HG03097 (cell line): ENCODE measurements around the gene TACC2.

Experiments
- ATAC-seq: cut with Tn5 transposase; IDR thresholded peaks from one replicate; pipeline ENCODE4 v1.9.1; 2021; ENCODE audit not compliant: unreplicated experiment, low FRiP score

Gene TACC2

GRCh38 chr10:122239578-122240257 lies 250.8 kb downstream of the TACC2 start:
- ATAC-seq, result no peak

GRCh38 chr10:122240401-122240800 lies 251.4 kb downstream of the TACC2 start:
- ATAC-seq, result no peak

DNA sequence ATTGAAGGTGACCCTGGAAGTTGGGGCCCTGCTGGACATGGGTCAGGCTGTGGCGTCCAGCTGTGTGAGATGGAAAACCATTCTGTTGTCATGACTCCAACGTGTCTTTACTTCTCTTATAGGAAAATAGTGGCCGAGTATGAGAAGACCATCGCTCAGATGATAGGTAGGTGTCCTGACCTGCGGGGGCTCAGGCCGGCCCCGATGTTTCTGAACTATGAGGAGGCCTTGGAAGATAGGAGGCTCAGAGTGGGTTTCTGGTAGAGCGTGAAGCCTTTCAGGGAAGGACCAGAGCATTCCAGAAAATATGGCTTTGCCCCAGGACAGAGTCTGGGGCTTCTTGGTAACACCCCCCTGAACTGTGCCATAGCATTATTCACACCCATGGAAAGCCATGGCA lies 252.9 kb downstream of the TACC2 start:
- ATAC-seq, result no peak

- ATAC-seq, result no peak
Measured at GRCh38 chr10:122243550-122243949, 254.6 kb downstream of the TACC2 start.

DNA sequence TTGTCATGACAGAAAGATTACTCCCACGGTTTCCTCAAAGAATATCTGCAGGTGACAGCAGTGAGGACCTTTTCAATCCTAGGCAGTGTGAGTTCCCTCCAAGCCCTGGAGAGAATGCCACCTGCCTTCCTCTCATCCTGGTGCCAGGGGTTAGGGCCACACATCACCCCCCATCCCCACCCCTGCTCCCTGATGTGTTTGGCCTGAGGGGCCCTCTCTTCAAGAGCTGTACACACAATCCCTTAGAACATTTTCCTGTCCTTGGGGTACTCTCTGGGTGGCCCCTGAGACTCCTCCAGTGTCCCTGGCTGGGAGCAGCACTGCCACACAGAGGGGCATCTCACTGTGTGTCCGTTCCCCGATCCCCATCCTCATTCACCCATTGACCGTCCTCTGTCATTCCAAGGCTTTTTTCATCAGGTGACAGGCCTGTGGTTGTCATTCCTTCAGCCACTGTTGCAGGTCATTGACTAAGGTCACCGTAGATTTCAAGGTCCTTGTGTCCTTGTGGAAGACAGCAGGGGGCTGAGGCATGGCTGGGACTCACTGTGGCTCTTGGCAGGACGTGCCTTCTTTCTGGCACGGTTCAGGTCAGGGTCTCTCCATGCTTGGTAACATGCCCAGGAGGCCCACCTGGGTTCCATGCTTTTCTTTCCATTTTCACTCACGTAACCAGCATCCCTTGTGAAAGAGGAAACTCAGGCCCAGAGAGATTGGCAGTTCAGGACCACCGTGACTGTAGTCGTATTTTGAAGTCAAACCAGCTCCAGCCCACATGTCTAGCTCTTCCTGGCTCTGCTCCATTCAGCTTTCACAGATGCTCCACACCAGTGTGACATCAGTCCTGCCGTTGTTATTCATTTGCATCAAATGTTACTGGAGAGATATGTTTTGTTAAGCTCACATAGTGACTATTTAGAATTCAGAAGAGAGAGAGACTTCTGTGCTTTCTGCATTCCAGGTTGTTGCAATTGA lies 255.3 kb downstream of the TACC2 start:
- no peak for ATAC-seq

DNA sequence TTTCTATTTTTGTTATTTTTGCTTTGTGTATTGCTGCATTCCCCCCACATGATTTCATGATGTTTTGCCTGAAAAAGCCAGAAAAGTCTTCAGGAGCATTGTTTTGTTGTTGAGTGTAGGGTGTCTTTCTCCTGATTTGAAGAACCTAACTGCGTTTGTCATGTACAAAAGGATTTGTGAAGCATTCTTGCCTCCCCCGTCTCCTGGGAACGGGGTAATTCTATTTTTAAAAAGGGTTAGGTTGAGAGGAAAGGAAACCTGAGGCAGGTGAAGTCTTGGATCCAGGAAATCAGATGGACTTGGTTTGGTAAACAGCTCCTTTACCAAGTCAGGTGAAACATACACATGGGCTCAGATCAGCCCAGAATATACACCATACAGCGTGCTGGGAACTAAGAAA lies 256.2 kb downstream of the TACC2 start:
- no peak for ATAC-seq

GRCh38 chr10:122245897-122246296 lies 256.9 kb downstream of the TACC2 start:
- no peak for ATAC-seq

DNA sequence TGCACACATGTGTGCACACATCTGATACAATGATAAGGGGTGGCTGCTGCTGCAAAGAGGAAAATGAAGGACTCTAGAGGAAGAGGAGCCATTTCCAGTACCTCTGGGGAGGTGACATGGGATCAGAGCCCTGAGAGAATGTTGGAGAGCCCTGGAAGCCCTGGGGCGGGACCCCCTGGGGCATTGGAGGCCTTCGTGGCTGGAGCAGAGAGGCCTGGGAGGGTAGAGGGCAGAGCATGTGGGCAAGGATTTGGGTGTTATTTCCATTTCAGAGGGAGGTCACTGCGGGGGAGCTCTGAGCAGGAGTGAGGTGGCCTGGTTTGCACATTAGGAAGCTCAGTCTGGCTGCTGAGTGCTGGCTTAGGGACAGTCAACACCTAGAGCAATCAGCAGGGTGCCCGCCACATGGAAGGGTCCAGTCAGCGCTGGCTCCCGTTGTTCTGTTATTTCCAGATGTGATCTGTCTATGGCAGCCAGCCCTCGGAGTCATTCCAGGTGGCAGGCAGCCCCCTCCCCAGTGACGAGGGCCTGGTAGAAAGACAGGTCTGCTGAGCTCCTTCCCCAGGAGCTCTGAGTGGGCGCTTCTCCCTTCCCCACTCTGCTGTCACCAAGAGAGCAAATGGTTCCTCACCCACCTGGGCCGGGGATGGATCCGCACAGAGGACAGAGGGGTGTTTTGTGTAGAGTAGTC lies 258.0 kb downstream of the TACC2 start:
- no peak for ATAC-seq

GRCh38 chr10:122248356-122249302 lies 259.7 kb downstream of the TACC2 start:
- no peak for ATAC-seq

GRCh38 chr10:122249303-122249850 lies 260.4 kb downstream of the TACC2 start:
- no peak for ATAC-seq

DNA sequence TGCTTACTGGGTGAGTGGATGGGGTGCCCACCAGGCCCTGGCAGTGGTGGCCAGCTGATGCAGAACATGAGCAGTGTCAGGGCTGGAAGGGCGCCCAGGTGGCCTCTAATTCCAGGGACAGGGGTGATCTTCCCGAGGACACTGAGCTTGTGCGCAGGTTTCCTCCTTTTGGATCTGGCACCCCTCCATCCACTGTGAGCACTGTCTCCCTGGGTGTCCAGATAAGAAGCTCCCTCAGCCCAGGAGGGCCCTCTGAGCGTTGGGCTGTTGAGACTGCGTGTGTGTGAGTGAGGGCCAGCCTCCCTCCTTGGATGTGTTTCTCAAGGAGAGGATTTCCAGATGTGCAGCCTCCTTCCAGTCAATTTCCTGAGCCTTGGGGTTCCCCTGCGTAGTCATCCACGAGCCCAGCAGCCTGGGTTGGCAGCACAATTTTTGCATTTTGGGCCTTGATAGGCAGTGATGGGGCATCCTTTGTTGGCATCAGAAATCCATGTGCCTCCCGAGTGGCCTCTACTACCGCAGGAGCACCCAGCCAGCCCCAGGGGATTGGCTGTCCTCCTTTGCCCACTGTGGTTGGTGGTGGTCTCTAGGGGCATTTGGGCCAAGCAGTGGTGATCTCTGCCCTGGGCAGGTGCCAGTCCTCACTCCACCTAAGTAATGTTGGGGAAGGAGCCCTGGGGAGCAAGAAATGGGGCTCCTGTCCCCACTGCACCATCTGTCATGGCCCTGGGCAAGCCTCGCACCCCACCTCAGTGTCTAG lies 261.2 kb downstream of the TACC2 start:
- no peak for ATAC-seq

- ATAC-seq, result no peak
Measured at GRCh38 chr10:122251459-122252255, 262.7 kb downstream of the TACC2 start.

GRCh38 chr10:122252805-122253204 lies 263.8 kb downstream of the TACC2 start:
- ATAC-seq, result no peak

DNA sequence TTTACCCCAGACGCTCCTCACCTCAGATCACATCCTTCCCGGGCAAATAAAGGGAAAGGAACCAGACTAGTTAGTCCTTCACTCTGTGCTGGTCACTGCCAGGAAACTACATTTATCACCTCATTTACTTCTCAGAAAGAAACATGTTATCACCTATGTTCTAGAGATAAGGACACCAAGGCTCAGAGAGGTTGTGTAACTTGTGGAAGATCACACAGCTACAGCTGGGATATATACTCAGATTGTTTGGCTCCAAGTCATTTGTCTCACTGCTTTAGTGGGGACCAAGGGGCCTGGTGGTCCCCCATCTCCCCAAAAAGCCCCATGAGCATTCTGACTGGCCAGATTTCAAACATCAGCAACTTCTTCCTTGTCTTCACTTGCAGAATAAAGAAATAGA lies 264.6 kb downstream of the TACC2 start:
- ATAC-seq, result no peak

DNA sequence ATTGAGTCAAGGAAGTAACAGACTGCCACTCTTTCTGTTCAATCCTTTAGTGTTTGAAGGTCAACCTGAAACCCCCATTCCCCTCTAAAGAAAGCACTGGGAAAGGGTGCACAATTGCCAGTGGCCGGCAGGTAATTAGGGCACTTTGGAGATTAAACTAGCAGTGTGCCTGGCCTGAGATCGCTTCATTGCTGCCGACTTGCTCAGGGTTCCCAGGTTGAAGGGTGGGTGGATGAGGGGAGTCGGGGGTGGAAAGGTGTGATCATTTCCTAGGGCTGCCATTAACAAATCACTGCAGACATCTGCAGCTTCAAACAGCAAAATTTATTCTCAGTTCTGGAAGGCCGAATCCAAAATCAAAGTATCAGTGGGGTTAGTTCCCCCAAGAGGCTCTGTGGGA lies 265.9 kb downstream of the TACC2 start:
- no peak for ATAC-seq

DNA sequence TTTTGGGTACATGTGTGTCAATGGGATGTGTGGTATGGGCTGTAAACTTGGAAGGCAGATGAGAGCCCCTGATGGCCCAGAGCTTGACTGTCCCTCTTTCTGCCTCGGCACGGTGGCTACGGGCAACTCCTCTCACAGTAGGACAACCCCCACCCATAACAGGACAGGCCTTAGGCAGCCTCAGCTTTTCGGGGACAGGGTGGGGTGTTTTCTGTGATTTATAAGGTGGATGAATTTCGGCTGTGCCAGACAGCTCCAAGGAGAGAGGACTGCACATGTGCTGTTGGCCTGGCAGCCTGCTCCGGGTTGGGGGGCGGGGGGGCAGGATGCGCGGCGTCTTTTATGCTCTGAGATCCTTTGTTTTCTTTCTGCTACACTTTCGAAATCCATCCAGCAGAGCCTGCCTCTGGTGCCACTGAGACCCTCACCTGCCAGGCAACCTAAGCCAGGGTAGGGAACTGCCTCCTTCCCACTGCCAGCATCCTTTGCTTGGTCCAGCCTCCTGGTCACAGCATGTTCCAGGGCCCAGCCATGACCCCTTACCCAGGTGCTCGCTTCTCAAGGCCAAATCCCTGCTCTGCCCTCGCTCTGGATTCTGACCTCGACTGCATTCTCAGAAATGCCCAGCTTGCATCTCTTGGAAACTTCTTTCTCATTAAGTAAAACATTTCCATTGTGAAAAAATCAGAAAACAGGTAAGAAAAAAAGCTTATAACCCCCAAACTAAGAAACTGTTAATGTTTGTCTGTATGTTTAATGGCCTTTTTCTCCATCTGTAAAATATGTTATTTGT lies 266.7 kb downstream of the TACC2 start:
- ATAC-seq, result no peak

DNA sequence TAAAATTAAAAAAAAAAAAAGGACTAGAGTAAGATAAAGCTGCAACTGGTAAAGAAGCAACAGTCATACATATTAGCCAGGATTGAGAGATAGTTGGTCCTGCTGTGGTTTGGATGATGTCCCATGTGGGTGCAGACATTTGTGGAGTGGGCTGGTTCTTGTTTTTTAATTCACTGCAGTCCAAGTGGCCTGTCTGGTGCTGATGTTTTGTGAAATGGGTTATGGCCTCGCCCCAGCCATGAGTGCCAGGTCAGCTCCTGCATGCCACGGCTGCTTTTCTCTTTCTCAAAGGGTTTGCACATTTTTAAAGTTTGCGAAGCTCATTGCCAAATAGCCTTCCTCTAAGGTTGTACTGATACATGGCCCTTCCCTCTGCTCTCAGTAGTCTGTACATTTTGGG lies 268.1 kb downstream of the TACC2 start:
- no peak for ATAC-seq
